NB4 (cell line): ENCODE data around the gene CTIF.

Experiments
- DNase-seq: peaks from one replicate; pipeline ENCODE4 v3.0.0; 2010; ENCODE audit warnings: low read depth
- H3K4me3 ChIP-seq: one replicate; pipeline ENCODE4 v1.5.1; 2011; ENCODE audit warnings: mild to moderate bottlenecking, low read depth, low read length, moderate library complexity
- MYC ChIP-seq: IDR thresholded peaks from 2 replicates; pipeline ENCODE4 v1.6.1; 2011; ENCODE audit warnings: low read depth, low read length
- POLR2A ChIP-seq: IDR thresholded peaks from 2 replicates; pipeline ENCODE4 v1.6.1; 2011; ENCODE audit warnings: mild to moderate bottlenecking; ENCODE audit not compliant: insufficient read length; ENCODE audit errors: extremely low read depth
- TF ChIP-seq, protein P1 (sequence below): IDR thresholded peaks from 2 replicates; pipeline ENCODE4 v1.6.1; 2011; ENCODE audit warnings: low read depth, low read length
- TF ChIP-seq, protein P2 (sequence below): IDR thresholded peaks from one replicate; pipeline ENCODE4 v1.5.1; 2012; ENCODE audit warnings: low read depth, low read length

CTIF gene

DNA sequence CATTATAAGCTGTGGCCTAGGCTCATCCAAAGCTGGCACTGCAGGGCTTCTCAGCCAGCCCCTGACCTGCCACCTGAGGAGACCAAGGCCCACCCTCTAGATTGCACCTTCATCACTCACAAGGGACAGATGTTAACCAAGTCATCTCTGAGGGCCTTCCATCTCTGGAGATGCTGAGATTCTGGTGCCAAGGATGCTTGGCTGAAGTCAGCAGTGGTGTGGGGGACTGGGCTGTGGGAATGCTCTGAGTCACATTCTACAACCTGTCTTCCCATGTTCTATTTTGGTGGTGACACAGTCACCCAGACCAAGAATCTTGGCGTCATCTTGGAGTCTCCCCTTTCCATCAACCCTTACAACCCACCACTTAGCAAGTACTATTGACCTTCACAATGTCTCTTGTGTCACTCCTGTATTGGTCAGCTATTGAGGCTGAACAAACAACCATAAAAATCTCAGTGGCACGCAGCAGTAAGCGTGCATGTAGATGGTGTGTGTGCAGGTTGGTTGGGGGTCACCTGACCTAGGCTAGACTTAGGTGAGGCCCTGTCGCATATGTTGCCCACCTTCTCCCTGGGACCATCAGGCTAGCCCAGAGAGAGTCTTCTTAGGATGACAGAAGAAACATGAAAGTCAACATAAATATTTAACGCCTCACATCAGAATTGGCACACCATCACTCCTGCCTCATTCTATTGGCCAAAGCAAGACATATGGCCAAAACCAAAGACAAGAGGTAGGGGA lies 276.9 kb downstream of the CTIF start:
- TF ChIP-seq, protein P1, sequence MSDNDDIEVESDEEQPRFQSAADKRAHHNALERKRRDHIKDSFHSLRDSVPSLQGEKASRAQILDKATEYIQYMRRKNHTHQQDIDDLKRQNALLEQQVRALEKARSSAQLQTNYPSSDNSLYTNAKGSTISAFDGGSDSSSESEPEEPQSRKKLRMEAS: no peak
- TF ChIP-seq, protein P2, sequence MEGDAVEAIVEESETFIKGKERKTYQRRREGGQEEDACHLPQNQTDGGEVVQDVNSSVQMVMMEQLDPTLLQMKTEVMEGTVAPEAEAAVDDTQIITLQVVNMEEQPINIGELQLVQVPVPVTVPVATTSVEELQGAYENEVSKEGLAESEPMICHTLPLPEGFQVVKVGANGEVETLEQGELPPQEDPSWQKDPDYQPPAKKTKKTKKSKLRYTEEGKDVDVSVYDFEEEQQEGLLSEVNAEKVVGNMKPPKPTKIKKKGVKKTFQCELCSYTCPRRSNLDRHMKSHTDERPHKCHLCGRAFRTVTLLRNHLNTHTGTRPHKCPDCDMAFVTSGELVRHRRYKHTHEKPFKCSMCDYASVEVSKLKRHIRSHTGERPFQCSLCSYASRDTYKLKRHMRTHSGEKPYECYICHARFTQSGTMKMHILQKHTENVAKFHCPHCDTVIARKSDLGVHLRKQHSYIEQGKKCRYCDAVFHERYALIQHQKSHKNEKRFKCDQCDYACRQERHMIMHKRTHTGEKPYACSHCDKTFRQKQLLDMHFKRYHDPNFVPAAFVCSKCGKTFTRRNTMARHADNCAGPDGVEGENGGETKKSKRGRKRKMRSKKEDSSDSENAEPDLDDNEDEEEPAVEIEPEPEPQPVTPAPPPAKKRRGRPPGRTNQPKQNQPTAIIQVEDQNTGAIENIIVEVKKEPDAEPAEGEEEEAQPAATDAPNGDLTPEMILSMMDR: no peak
- TF ChIP-seq POLR2A: no peak
- TF ChIP-seq MYC: no peak
- H3K4me3 ChIP-seq: no peak overlapping the region
- no peak for DNase-seq

DNA sequence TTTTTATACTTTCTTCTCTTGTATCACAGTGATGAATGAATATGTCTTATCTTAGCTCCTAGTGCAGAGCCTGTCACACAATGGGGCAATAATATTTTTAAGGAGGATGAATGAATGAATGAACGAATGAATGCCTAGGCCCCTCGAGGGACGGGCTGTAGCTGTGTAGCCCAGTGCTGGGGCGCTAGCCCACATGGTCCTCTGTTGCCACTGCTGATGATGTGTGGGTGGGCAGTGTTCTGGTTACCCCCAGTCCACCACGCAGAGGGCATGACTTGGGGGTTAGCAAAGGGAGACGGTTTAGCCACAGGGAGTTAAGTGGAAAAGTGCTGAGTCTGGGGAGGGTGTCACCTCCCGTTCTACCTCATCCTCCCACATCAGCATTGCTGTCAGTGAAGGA lies 277.7 kb downstream of the CTIF start:
- no peak for DNase-seq
- no peak for TF ChIP-seq POLR2A
- TF ChIP-seq, protein P1: no peak
- TF ChIP-seq MYC: no peak
- TF ChIP-seq, protein P2: no peak
- no peak overlapping the region for H3K4me3 ChIP-seq

DNA sequence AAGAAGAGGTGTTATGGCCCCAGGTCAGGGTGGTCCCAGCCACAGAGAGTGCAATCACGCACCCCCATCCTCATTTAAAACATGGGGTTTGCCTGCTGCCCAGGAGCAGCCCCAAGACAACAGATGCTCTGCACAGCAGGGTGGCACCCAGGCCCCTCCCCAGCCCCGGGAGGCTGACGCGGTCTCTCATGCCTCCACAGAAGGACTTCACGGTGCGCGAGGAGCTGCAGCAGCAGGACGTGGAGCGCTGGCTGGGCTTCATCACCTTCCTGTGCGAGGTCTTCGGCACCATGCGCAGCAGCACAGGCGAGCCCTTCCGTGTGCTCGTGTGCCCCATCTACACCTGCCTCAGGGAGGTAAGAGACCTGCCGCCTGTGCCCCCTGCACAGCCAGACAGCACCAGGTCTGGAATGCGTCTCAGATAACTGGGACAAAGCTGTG lies 278.2 kb downstream of the CTIF start:
- no peak for DNase-seq
- H3K4me3 ChIP-seq: no peak overlapping the region
- TF ChIP-seq POLR2A: no peak

DNA sequence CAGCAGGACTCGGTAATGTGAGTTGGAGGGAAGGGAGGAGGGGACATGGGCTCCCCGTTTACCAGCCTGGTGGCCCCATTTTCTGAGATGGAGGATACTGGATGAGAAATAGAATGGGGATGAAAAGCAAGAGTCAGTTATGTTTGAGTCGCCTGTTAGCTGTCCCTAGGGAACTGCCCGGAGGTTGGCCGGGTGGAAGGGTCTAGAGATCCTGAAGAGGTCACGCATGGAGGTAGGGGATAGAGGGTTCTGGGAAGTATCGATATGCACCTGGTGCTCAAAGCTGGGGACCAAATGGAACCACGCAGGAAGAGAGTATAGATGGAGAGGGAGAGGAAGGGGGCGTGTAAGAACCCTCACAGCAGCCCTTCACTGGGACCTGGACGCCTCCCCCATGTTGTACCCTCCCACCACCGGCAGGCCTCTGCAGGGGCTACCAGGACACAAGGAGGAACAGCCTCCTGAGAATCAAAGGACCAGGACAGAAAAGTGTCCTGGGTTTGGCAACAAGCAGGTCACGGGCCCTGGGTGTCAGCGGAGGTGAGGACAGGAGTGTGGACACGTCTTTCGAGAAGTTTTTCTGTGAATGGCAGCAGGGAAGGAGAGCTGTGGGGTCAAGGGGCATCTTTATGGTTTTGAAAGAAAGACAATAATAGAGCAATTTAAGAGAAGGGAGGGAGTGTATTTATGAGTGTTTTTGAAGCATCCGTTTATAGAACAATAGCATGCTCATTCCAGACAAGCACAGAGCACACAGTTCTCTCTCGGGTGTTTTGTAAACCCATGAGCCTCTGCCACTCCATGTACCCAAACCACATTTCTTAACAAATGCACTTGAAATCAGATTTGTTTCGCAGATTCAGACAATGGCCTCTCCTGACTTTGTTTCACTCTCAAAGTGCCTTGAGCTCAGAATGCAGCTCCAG lies 279.8 kb downstream of the CTIF start:
- TF ChIP-seq MYC (no peak), POLR2A (no peak)
- TF ChIP-seq, protein P1: no peak
- TF ChIP-seq, protein P2: no peak
- no peak for DNase-seq
- H3K4me3 ChIP-seq: no peak overlapping the region

DNA sequence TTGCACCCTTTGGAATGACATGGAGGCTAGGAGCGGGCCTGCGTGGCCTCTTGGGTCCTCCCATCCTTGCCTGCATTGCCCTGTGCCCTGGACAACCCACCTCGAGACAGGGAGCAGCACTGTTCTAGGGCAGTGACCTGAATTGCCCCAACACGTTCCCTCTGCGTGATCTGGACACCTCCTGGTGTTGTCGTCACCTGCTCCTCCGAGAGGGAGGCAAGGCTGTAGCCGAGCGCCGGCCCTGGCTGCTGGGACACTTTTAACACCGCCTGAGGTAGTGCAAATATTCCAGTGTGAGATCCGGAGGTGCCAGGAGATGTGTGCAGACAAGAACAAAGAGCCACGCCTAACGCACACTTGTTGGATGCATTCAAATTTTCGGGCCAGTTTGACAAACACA lies 280.4 kb downstream of the CTIF start:
- TF ChIP-seq MYC: no peak
- TF ChIP-seq, protein P2: no peak
- TF ChIP-seq, protein P1: no peak
- no peak for TF ChIP-seq POLR2A
- no peak for DNase-seq
- H3K4me3 ChIP-seq: no peak overlapping the region
